SKM-1 (cell line): ENCODE measurements around the gene COA8.

ENCODE experiments used
- DNase-seq: peaks from one replicate; lab custom pipeline; 2025; ENCODE audit not compliant: unreplicated experiment; lab: John Stamatoyannopoulos, UW

The COA8 gene

GRCh38 chr14:103547941-103548462 lies 14.8 kb upstream of the COA8 start:
- DNase-seq, result no peak

GRCh38 chr14:103548463-103549351 lies 14.1 kb upstream of the COA8 start:
- DNase-seq, result no peak

- no peak for DNase-seq
These were observed 13.1 kb upstream of the COA8 start for GRCh38 chr14:103549361-103550311.

GRCh38 chr14:103550451-103551337 lies 12.1 kb upstream of the COA8 start:
- no peak for DNase-seq

GRCh38 chr14:103551338-103551762 lies 11.4 kb upstream of the COA8 start:
- no peak for DNase-seq

- no peak for DNase-seq
These were observed 10.5 kb upstream of the COA8 start for GRCh38 chr14:103552011-103552845.

GRCh38 chr14:103552846-103553210 lies 9.9 kb upstream of the COA8 start:
- DNase-seq, result no peak

GRCh38 chr14:103555559-103556337 lies 7.0 kb upstream of the COA8 start:
- DNase-seq, result no peak

GRCh38 chr14:103556946-103557758 lies 5.6 kb upstream of the COA8 start:
- DNase-seq, result no peak

GRCh38 chr14:103558071-103558882 lies 4.5 kb upstream of the COA8 start:
- DNase-seq, result no peak

GRCh38 chr14:103559766-103560165 lies 3.0 kb upstream of the COA8 start:
- DNase-seq, result no peak

- no peak for DNase-seq
These were observed 2.1 kb upstream of the COA8 start for GRCh38 chr14:103560691-103561090.

GRCh38 chr14:103561381-103562178 lies 1.2 kb upstream of the COA8 start:
- DNase-seq, result no peak

GRCh38 chr14:103562179-103562428 lies 656 bp upstream of the COA8 start:
- DNase-seq, result no peak

GRCh38 chr14:103563226-103563620 lies 463 bp downstream of the COA8 start:
- no peak for DNase-seq

GRCh38 chr14:103563844-103564505 lies 1.2 kb downstream of the COA8 start:
- no peak for DNase-seq
